ENCODE results near the gene ASPSCR1. TPM values are rescaled to one million over a fixed set of nuclear protein-coding genes. Genes with fewer than 3 reads are reported as not detected.

Gene ASPSCR1, protein sequence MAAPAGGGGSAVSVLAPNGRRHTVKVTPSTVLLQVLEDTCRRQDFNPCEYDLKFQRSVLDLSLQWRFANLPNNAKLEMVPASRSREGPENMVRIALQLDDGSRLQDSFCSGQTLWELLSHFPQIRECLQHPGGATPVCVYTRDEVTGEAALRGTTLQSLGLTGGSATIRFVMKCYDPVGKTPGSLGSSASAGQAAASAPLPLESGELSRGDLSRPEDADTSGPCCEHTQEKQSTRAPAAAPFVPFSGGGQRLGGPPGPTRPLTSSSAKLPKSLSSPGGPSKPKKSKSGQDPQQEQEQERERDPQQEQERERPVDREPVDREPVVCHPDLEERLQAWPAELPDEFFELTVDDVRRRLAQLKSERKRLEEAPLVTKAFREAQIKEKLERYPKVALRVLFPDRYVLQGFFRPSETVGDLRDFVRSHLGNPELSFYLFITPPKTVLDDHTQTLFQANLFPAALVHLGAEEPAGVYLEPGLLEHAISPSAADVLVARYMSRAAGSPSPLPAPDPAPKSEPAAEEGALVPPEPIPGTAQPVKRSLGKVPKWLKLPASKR
- total RNA-seq: 10 to 100 TPM; 15.4 to 31.8 (median 17.9) TPM

- intact Hi-C loops (cut with DNase I; ENCODE audit: low total_unique reads): no loop called here
- peak; percentile 83 to 87 for DNase-seq (ENCODE audit: low spot score in 2 of 2)
- TF ChIP-seq POLR2AphosphoS5 (IDR thresholded peaks at IDR 0.05) (peak; percentile 51 to 73 (median 61)), CTCF (IDR thresholded peaks at IDR 0.05) (no peak), POLR2A (IDR thresholded peaks at IDR 0.05) (no peak)
Measured at GRCh38 chr17:81977211-81977808, at the start of gene ASPSCR1. Gene ASPSCR1, plus strand, starts transcription at chr17:81977629. Its CDS starts 18 bp downstream, at chr17:81977647.

GRCh38 chr17:81927653-81928543 lies 49.5 kb upstream of the ASPSCR1 start, which contains the start of gene MAFG:
Gene MAFG, minus strand, starts transcription at chr17:81927735. Its CDS starts 4,550 bp downstream, at chr17:81923185.
- Histone ChIP-seq H3K9me3 (no peaks in the 10 kb centered on the region), H3K4me1 (peaks cover 11 to 12% of the 10 kb centered on the region in 2 donors), H3K4me3 (peak within 1 kb of the TSS; percentile 94 to 100 (median 98)), H3K36me3 (no peaks in the 10 kb centered on the region), H3K27me3 (no peaks in the 10 kb centered on the region), H3K27ac (peak within 1 kb of the TSS; percentile 94 to 98)
- intact Hi-C loops (cut with DNase I; ENCODE audit: low total_unique reads): no loop called here
- TF ChIP-seq POLR2A (IDR thresholded peaks at IDR 0.05) (no peak), CTCF (IDR thresholded peaks at IDR 0.05) (peak in 1 of 3 donors; percentile 8), POLR2AphosphoS5 (IDR thresholded peaks at IDR 0.05) (peak; percentile 10 to 62 (median 42))
- peak; percentile 90 for DNase-seq (ENCODE audit: low spot score in 2 of 2)

More at GRCh38 chr17:81977211-81977808, at the start of gene ASPSCR1:
- H3K27ac ChIP-seq: peak within 1 kb of the TSS; percentile 91
- H3K4me1 ChIP-seq: peaks cover 0 to 8% of the 10 kb centered on the region in 2 donors
- H3K4me3 ChIP-seq: peak within 1 kb of the TSS; percentile 78 to 93 (median 88)
- no peaks in the 10 kb centered on the region for H3K36me3 ChIP-seq
- H3K27me3 ChIP-seq: no peaks in the 10 kb centered on the region
- H3K9me3 ChIP-seq: peaks cover 0 to 4% of the 10 kb centered on the region in 2 donors

GRCh38 chr17:81928544-81929252 lies 48.7 kb upstream of the ASPSCR1 start:
- DNase-seq (ENCODE audit: low spot score in 2 of 2): no peak
- Histone ChIP-seq H3K27ac (peak overlapping the region; percentile 68 to 98), H3K4me3 (peak overlapping the region; percentile 94 to 100 (median 98)), H3K4me1 (peaks cover 9 to 11% of the 10 kb centered on the region in 2 donors), H3K36me3 (no peaks in the 10 kb centered on the region), H3K9me3 (no peaks in the 10 kb centered on the region), H3K27me3 (no peaks in the 10 kb centered on the region)
- intact Hi-C loops (cut with DNase I; ENCODE audit: low total_unique reads): no loop called here
- TF ChIP-seq CTCF (IDR thresholded peaks at IDR 0.05) (no peak), POLR2AphosphoS5 (IDR thresholded peaks at IDR 0.05) (no peak), POLR2A (IDR thresholded peaks at IDR 0.05) (no peak)

DNA sequence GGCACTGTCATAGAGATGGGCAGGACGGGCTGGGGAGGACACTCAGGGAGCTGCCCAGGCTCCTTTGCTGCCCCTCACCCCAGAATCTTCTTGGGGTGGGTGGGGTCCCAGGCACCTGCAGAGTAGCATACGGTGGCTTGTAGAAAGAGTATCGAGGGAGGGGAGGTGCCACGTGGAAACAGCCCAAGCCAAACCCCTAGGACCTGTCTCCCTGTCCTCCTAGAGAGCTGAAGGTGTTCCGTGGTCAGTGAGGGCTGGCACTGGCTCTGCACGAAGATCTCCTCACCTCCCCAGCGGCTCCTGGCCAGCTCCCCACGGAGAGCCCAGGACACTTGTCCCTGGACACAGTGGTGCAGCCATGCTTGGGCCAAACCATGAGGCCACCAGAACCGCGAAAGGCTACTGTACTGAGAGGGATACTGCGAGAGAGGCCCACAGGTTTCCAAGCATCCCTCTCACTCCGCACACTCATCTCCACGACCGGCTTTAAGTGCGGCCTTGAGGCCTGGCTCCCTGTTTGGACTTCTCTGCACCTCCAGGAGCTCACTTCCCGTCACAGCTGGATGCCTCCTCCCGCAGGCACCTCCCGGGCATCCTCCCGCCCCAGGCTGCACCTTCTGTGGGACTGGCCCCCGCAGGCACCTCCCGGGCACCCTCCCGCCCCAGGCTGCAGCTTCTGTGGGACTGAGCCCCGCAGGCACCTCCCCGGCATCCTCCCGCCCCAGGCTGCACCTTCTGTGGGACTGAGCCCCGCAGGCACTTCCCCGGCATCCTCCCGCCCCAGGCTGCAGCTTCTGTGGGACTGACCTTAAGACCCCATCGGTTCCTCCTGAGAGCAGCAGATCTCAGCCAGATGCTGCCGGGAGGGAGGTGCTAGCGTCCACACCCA lies 47.9 kb upstream of the ASPSCR1 start:
- TF ChIP-seq CTCF (IDR thresholded peaks at IDR 0.05) (no peak), POLR2A (IDR thresholded peaks at IDR 0.05) (no peak), POLR2AphosphoS5 (IDR thresholded peaks at IDR 0.05) (no peak)
- Histone ChIP-seq H3K9me3 (no peaks in the 10 kb centered on the region), H3K27me3 (no peaks in the 10 kb centered on the region), H3K4me3 (no peak overlapping the region), H3K4me1 (peaks cover 6 to 11% of the 10 kb centered on the region in 2 donors), H3K36me3 (no peaks in the 10 kb centered on the region), H3K27ac (no peak overlapping the region)
- intact Hi-C loops (cut with DNase I; ENCODE audit: low total_unique reads): no loop called here
- DNase-seq (ENCODE audit: low spot score in 2 of 2): no peak
